ENCODE data around the gene TBC1D8.

TBC1D8 gene

DNA sequence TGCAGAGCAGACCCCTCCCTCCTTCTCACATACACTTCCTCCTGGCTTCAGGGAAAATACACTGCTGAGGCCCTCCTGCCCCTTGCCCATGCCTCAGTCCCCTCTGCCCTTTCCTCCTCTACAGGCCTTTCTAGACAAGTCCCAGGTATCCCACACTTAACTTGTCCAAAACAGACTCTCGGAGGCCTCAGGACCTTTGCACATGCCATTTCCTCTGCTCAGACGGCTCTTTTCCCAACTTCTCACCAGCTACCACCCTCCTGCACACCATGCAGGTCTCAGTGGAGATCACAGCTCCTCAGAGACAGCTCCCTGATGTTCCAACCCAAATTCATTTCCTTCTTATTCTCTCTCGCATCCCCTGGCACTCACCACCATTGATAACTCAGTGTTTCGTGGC, 11.7 kb downstream of the TBC1D8 start:
- DNase-seq, result no peak
- no peak overlapping the region for H3K27ac ChIP-seq
- TF ChIP-seq, protein P1, sequence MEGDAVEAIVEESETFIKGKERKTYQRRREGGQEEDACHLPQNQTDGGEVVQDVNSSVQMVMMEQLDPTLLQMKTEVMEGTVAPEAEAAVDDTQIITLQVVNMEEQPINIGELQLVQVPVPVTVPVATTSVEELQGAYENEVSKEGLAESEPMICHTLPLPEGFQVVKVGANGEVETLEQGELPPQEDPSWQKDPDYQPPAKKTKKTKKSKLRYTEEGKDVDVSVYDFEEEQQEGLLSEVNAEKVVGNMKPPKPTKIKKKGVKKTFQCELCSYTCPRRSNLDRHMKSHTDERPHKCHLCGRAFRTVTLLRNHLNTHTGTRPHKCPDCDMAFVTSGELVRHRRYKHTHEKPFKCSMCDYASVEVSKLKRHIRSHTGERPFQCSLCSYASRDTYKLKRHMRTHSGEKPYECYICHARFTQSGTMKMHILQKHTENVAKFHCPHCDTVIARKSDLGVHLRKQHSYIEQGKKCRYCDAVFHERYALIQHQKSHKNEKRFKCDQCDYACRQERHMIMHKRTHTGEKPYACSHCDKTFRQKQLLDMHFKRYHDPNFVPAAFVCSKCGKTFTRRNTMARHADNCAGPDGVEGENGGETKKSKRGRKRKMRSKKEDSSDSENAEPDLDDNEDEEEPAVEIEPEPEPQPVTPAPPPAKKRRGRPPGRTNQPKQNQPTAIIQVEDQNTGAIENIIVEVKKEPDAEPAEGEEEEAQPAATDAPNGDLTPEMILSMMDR (IDR thresholded peaks at IDR 0.05; ENCODE audit: low read depth, low read length), result no peak
- no peaks in the 10 kb centered on the region for H3K9me3 ChIP-seq (ENCODE audit: severe bottlenecking)
- H3K4me3 ChIP-seq (ENCODE audit: low read depth, low read length), result no peak overlapping the region
- H3K27me3 ChIP-seq (ENCODE audit: insufficient read depth, low read depth, severe bottlenecking), result no peaks in the 10 kb centered on the region
- peaks cover 12% of the 10 kb centered on the region for H3K36me3 ChIP-seq

GRCh38 chr2:101135412-101136296, 15.5 kb downstream of the TBC1D8 start:
- H3K36me3 ChIP-seq, result peaks cover 8% of the 10 kb centered on the region
- H3K4me3 ChIP-seq (ENCODE audit: low read depth, low read length), result no peak overlapping the region
- no peaks in the 10 kb centered on the region for H3K27me3 ChIP-seq (ENCODE audit: insufficient read depth, low read depth, severe bottlenecking)
- H3K27ac ChIP-seq, result no peak overlapping the region
- TF ChIP-seq, protein P1 (IDR thresholded peaks at IDR 0.05; ENCODE audit: low read depth, low read length), result no peak
- H3K9me3 ChIP-seq (ENCODE audit: severe bottlenecking), result no peaks in the 10 kb centered on the region
- no peak for DNase-seq

DNA sequence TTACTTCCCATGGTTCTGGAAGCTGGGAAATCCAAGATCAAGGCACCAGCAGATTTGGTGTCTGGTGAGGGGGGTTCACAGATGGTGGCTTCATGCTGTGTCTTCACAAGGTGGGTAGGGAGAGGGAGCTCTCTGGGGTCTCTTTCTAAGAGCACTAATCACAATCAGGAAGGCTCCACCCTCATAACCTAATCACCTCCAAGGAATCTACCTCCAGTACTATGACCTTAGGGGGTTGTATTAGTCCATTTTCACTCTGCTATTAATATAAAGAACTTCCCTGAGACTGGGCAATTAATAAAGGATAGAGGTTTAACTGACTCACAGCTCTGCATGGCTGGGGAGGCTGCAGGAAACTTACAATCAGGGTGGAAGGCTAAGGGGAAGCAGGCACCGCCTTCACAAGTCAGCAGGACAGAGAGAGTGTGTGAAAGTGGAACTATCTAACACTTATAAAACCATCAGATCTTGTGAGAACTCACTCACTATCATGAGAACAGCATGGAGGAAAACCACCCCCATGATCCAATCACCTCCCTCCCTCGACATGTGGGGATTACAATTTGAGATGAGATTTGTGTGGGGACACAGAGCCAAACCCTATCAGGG, 17.6 kb downstream of the TBC1D8 start:
- Histone ChIP-seq H3K4me3 (ENCODE audit: low read depth, low read length) (no peak overlapping the region), H3K27me3 (ENCODE audit: insufficient read depth, low read depth, severe bottlenecking) (no peaks in the 10 kb centered on the region), H3K36me3 (peaks cover 8% of the 10 kb centered on the region), H3K27ac (no peak overlapping the region), H3K9me3 (ENCODE audit: severe bottlenecking) (no peaks in the 10 kb centered on the region)
- no peak for DNase-seq
- TF ChIP-seq, protein P1 (IDR thresholded peaks at IDR 0.05; ENCODE audit: low read depth, low read length), result no peak

- Histone ChIP-seq H3K4me3 (ENCODE audit: low read depth, low read length) (no peak overlapping the region), H3K36me3 (peaks cover 8% of the 10 kb centered on the region), H3K27me3 (ENCODE audit: insufficient read depth, low read depth, severe bottlenecking) (no peaks in the 10 kb centered on the region), H3K27ac (no peak overlapping the region), H3K9me3 (ENCODE audit: severe bottlenecking) (no peaks in the 10 kb centered on the region)
- TF ChIP-seq, protein P1 (IDR thresholded peaks at IDR 0.05; ENCODE audit: low read depth, low read length), result no peak
- no peak for DNase-seq
Observed at GRCh38 chr2:101132202-101132601, 19.0 kb downstream of the TBC1D8 start.

DNA sequence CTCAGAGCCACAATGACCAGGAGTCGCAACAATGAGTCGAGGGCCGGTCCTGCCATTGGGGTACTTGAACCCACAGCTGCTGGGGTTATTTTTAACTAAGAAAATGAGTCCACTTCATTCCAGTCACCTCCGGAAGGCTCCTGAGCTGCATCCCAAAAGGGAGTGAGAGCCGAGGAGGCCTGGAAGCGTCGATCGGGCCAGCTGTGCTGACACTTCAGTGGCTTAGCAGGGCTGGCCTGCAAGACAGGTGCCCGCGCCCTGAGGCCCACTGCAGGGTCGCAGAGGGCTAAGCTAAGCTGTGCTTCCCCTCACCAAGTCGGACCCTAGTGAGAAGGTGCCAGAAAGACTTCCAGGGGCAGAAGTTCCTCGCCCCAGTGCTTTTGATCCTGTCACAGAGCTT, 21.1 kb downstream of the TBC1D8 start:
- no peak for DNase-seq
- H3K4me3 ChIP-seq (ENCODE audit: low read depth, low read length), result no peak overlapping the region
- H3K36me3 ChIP-seq, result peaks cover 3% of the 10 kb centered on the region; the same call in 1 of the 2 replicates
- TF ChIP-seq, protein P1 (IDR thresholded peaks at IDR 0.05; ENCODE audit: low read depth, low read length), result no peak
- H3K27me3 ChIP-seq (ENCODE audit: insufficient read depth, low read depth, severe bottlenecking), result no peaks in the 10 kb centered on the region
- no peak overlapping the region for H3K27ac ChIP-seq
- no peaks in the 10 kb centered on the region for H3K9me3 ChIP-seq (ENCODE audit: severe bottlenecking)
